ENCODE results near the gene CACYBP. TPM values are rescaled to one million over a fixed set of nuclear protein-coding genes. Genes with fewer than 3 reads are reported as not detected.

The CACYBP gene
- total and polyA plus RNA-seq, 2 of the 8 experiments (the other 6 are each of a cell fraction or from before 2014, with no cell fraction given) = 28.3 to 247 TPM

GRCh38 chr1:174954073-174954460 is 45.7 kb upstream of the CACYBP start:
- Histone ChIP-seq H4K91ac (replicated peaks; ENCODE audit: insufficient read length, low read length) (no peak overlapping the region), H3K27me3 (replicated peaks in 1 of 4; ENCODE audit: control insufficient read depth in 3 of 4, extremely low read depth in 1 of 4, insufficient read depth in 3 of 4, low read length in 3 of 4) (no peaks in the 10 kb centered on the region), H3K4ac (replicated peaks; ENCODE audit: insufficient read length, low read depth, low read length) (no peak overlapping the region), H2BK120ac (replicated peaks; ENCODE audit: low read depth, low read length) (no peak overlapping the region), H2AFZ (ENCODE audit: low read length) (no peak overlapping the region), H3K4me3 (ENCODE audit: extremely low read depth in 1 of 4, insufficient read depth in 2 of 4, low read depth in 3 of 4, low read length in 4 of 4) (no peak overlapping the region), H4K8ac (ENCODE audit: extremely low read depth, insufficient read depth, low read length) (no peak overlapping the region), H4K5ac (ENCODE audit: insufficient read length, low read depth, low read length) (no peak overlapping the region), H3K79me1 (ENCODE audit: low read depth, low read length) (peaks cover 4% of the 10 kb centered on the region; the same call in 1 of the 2 replicates), H3K23ac (ENCODE audit: insufficient read length) (no peak overlapping the region), H3K79me2 (ENCODE audit: control insufficient read depth in 1 of 2, insufficient read depth in 2 of 2, low read length in 2 of 2) (peaks cover 0 to 80% of the 10 kb centered on the region in 2 experiments; a peak in 3 of 4 replicates), H4K20me1 (replicated peaks in 1 of 2; ENCODE audit: control insufficient read depth in 1 of 2, insufficient read depth in 2 of 2, low read length in 2 of 2) (peaks cover 5 to 9% of the 10 kb centered on the region in 2 experiments), H2AK5ac (ENCODE audit: low read depth, low read length) (no peak overlapping the region), H3K4me2 (ENCODE audit: insufficient read depth in 1 of 2, low read depth in 2 of 2, low read length in 2 of 2) (no peak overlapping the region), H3K36me3 (ENCODE audit: control insufficient read depth in 2 of 4, insufficient read depth in 4 of 4, low read length in 3 of 4) (peaks cover 0 to 49% (median 27%) of the 10 kb centered on the region in 4 experiments; a peak in 6 of 8 replicates), H3K9ac (replicated peaks in 1 of 4; ENCODE audit: extremely low read depth in 1 of 4, low read depth in 3 of 4, low read length in 3 of 4) (no peak overlapping the region), H2BK12ac (ENCODE audit: low read depth, low read length) (no peak overlapping the region), H2BK20ac (ENCODE audit: low read length) (no peak overlapping the region), H2BK5ac (ENCODE audit: low read depth, low read length) (no peak overlapping the region), H3K56ac (replicated peaks; ENCODE audit: insufficient read length, low read depth, low read length) (no peak overlapping the region), H3K9me3 (ENCODE audit: insufficient read depth in 2 of 2, low read depth in 1 of 2, low read length in 1 of 2) (no peaks in the 10 kb centered on the region), H3K27ac (ENCODE audit: low read depth, low read length) (no peak overlapping the region), H2BK15ac (ENCODE audit: low read length) (no peak overlapping the region), H3K18ac (ENCODE audit: extremely low read depth, low read length) (no peak overlapping the region), H3K14ac (ENCODE audit: insufficient read length) (no peak overlapping the region), H3K4me1 (replicated peaks in 1 of 4; ENCODE audit: control insufficient read depth in 3 of 4, insufficient read depth in 4 of 4, low read length in 3 of 4) (peaks cover 0 to 4% (median 1%) of the 10 kb centered on the region in 4 experiments; a peak in 3 of 7 replicates), H3K23me2 (ENCODE audit: low read depth, low read length) (no peaks in the 10 kb centered on the region)
- FAIRE-seq (no peak), DNase-seq (ENCODE audit: low read depth in 1 of 2, low spot score in 2 of 2) (no peak)
- ChIA-PET CTCF (ENCODE audit: partially characterized antibody) (interaction anchor here (0.9 to 1.6 kb wide), 2 partner anchors 18 to 22 kb away, joined by 3 to 6 read pairs; no protein-coding TSS in a partner anchor), POLR2A (ENCODE audit: partially characterized antibody) (interaction anchor here (0.6 to 2.3 kb wide), 7 partner anchors 8 to 69 kb away, joined by 3 to 11 read pairs (median 5); no protein-coding TSS in a partner anchor)
- TF ChIP-seq CHD2 (IDR thresholded peaks at IDR 0.05; ENCODE audit: low read length) (no peak), RFX5 (IDR thresholded peaks at IDR 0.05; ENCODE audit: borderline replicate concordance, low read depth, low read length) (no peak), POLR2AphosphoS5 (IDR thresholded peaks at IDR 0.05; ENCODE audit: low read depth, low read length) (no peak), PHF8 (conservative IDR thresholded peaks at IDR 0.05; ENCODE audit: low read depth, low read length) (no peak), TCF12 (IDR thresholded peaks at IDR 0.05; ENCODE audit: low read depth, low read length) (no peak)
